Right lobe of liver (tissue), 6 donors: ENCODE data around the gene SFT2D1. TPM values are rescaled to one million over a fixed set of nuclear protein-coding genes. Genes with fewer than 3 reads are reported as not detected.

Experiments used
- ATAC-seq, 4 donors: fragments of 200-7000 bp; cut with Tn5 transposase; one replicate each; pipeline ENCODE4 v1.9.1; 2020; ENCODE audit warnings: mild to moderate bottlenecking in 4 of 4, moderate library complexity in 4 of 4
- DNase-seq, 3 donors: peaks; one replicate each; pipeline ENCODE4 v3.0.0-alpha.2; 2020
- H3K27ac ChIP-seq, 3 donors: fragments of 200-600 bp; one replicate each; pipeline ENCODE4 v1.8.0; 2022
- H3K27me3 ChIP-seq, 2 donors: fragments of 200-600 bp; one replicate each; pipeline ENCODE4 v1.8.0; 2022
- H3K36me3 ChIP-seq, 4 donors: fragments of 200-600 bp; sonication (generic) in 1 of 4; one replicate each; pipeline versions ENCODE4 v1.5.1 to v1.8.0; 2017 to 2022; ENCODE audit warnings: control low read depth in 1 of 4
- H3K4me1 ChIP-seq, 4 donors: fragments of 200-600 bp; sonication (generic) in 1 of 4; one replicate each; pipeline versions ENCODE4 v1.5.1 to v1.8.0; 2017 to 2022; ENCODE audit warnings: control low read depth in 1 of 4
- H3K4me3 ChIP-seq, 3 donors: fragments of 200-600 bp; one replicate each; pipeline ENCODE4 v1.8.0; 2022
- H3K9me3 ChIP-seq, 4 donors: fragments of 200-600 bp; sonication (generic) in 1 of 4; one replicate each; pipeline versions ENCODE4 v1.5.1 to v1.8.0; 2017 to 2022; ENCODE audit warnings: control low read depth in 1 of 4
- CTCF ChIP-seq, 4 donors: fragments of 200-600 bp in 3 of 4; fragments of 450-650 bp in 1 of 4; IDR thresholded peaks; one replicate each; pipeline versions ENCODE4 v1.5.1 to v1.8.0; 2016 to 2022; ENCODE audit warnings: antibody characterized with exemption in 4 of 4, mild to moderate bottlenecking in 2 of 4
- POLR2A ChIP-seq: fragments of 450-650 bp; IDR thresholded peaks from one replicate; pipeline ENCODE4 v1.6.1; 2017; ENCODE audit warnings: antibody characterized with exemption, mild to moderate bottlenecking
- WGBS: methylation state at CpG from one replicate; pipeline ENCODE4 v1.1.6; 2018; ENCODE audit warnings: low coverage, low lambda C conversion rate; ENCODE audit not compliant: insufficient coverage; ENCODE audit errors: missing lambda C conversion rate; 5-methylcytosine and 5-hydroxymethylcytosine counted together
- intact Hi-C, 2 donors: fragments of 100-400 bp; cut with DNase I; formaldehyde crosslinking; loops; one replicate each; pipeline versions ENCODE4 v1.11.2 to v1.14.1; 2022
- total RNA-seq, 6 experiments: library from RNA; depleted of rRNA in 2 of 6; stranded (reverse); fragments of >200 nt in 2 of 6; fragmentation: NEBNext Ultra II Directional in 3 of 6; extraction: Animal tissue kit (Norgen Biotek cat#: 25700) in 3 of 6; gene quantifications; one replicate each; pipeline versions ENCODE4 v1.1.0 to v1.2.4, GENCODE V29; 2016 to 2023
- donor health status: DM: no; HTN: yes; CAD: no.
- donor health status: DM: no; HTN: no; CAD: no.
- donor health status: DM: no; HTN: no; CAD: no.
- donor health status: DM: no; HTN: yes; CAD: no.
- donor health status: DM: no; HTN: yes; CAD: no.

The SFT2D1 gene
- total RNA-seq, 6 experiments from 2014 or later: 6.7 to 14.0 (median 12.8) TPM

GRCh38 chr6:166341977-166342348 lies 382 bp downstream of the SFT2D1 start:
- WGBS: 1% methylated on average over 10 of the region's 16 CpGs
- ATAC-seq (peak in 3 of 4 donors; percentile 2 to 8 (median 7)), DNase-seq (no peak)
- Histone ChIP-seq H3K36me3 (peaks cover 0 to 5% (median 1%) of the 10 kb centered on the region in 4 donors), H3K27me3 (no peaks in the 10 kb centered on the region), H3K4me3 (peak overlapping the region; percentile 70 to 93 (median 81)), H3K4me1 (peaks cover 0 to 22% (median 5%) of the 10 kb centered on the region in 4 donors), H3K9me3 (no peaks in the 10 kb centered on the region), H3K27ac (peak overlapping the region; percentile 89 to 96 (median 95))
- intact Hi-C loops: no loop called here
- TF ChIP-seq POLR2A (no peak), CTCF (IDR thresholded peaks at IDR 0.05) (no peak)

GRCh38 chr6:166341464-166341863 lies 881 bp downstream of the SFT2D1 start:
- Histone ChIP-seq H3K4me1 (peaks cover 0 to 22% (median 5%) of the 10 kb centered on the region in 4 donors), H3K9me3 (no peaks in the 10 kb centered on the region), H3K27ac (peak overlapping the region; percentile 89 to 96 (median 95)), H3K27me3 (no peaks in the 10 kb centered on the region), H3K36me3 (peaks cover 0 to 8% (median 3%) of the 10 kb centered on the region in 4 donors), H3K4me3 (peak overlapping the region; percentile 70 to 93 (median 81))
- intact Hi-C loops: no loop called here
- WGBS: 16% methylated on average over 7 of the region's 7 CpGs
- ATAC-seq (no peak), DNase-seq (no peak)
- TF ChIP-seq POLR2A: no peak
- no peak for TF ChIP-seq CTCF (IDR thresholded peaks at IDR 0.05)

GRCh38 chr6:166338854-166339253 lies 3.5 kb downstream of the SFT2D1 start:
- DNase-seq (no peak), ATAC-seq (no peak)
- Histone ChIP-seq H3K9me3 (no peaks in the 10 kb centered on the region), H3K27ac (no peak overlapping the region), H3K4me1 (peaks cover 0 to 22% (median 5%) of the 10 kb centered on the region in 4 donors), H3K36me3 (peaks cover 0 to 16% (median 4%) of the 10 kb centered on the region in 4 donors), H3K4me3 (no peak overlapping the region), H3K27me3 (no peaks in the 10 kb centered on the region)
- intact Hi-C loops: no loop called here
- 95% methylated on average over 4 of the region's 9 CpGs for WGBS
- TF ChIP-seq POLR2A (no peak), CTCF (IDR thresholded peaks at IDR 0.05) (no peak)

GRCh38 chr6:166336847-166337246 lies 5.5 kb downstream of the SFT2D1 start:
- Histone ChIP-seq H3K27me3 (no peaks in the 10 kb centered on the region), H3K4me3 (no peak overlapping the region), H3K4me1 (peaks cover 0 to 17% (median 5%) of the 10 kb centered on the region in 4 donors), H3K9me3 (no peaks in the 10 kb centered on the region), H3K36me3 (peaks cover 0 to 16% (median 4%) of the 10 kb centered on the region in 4 donors), H3K27ac (no peak overlapping the region)
- DNase-seq (no peak), ATAC-seq (no peak)
- WGBS: no CpG with 5 or more reads among the region's 3 CpGs
- TF ChIP-seq CTCF (IDR thresholded peaks at IDR 0.05) (no peak), POLR2A (no peak)
- intact Hi-C loops: no loop called here
